Measurements from ENCODE around the gene FCER1G.

DNA sequence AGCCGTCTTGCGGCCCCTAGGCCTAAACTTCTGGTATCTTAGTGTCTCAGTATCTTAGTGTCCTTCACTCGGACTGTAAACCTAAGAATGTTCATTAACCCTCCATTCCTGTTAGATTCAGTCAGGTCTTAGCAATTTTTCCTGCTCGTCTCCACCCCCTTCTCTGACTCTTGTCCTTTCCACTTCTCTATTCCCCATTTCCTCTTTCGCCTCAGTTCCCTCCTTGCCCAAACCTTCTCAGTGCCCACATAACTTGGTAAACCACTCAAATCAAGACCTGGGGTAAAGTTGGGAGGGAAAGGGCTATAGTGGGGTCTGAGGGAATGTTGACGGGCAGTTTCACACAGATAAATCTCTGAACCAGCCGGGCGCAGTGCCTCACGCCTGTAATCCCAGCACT is 726 bp upstream of the FCER1G start:
- no peak for TF ChIP-seq POLR2A (IDR thresholded peaks at IDR 0.05)
- TF ChIP-seq, protein P1, sequence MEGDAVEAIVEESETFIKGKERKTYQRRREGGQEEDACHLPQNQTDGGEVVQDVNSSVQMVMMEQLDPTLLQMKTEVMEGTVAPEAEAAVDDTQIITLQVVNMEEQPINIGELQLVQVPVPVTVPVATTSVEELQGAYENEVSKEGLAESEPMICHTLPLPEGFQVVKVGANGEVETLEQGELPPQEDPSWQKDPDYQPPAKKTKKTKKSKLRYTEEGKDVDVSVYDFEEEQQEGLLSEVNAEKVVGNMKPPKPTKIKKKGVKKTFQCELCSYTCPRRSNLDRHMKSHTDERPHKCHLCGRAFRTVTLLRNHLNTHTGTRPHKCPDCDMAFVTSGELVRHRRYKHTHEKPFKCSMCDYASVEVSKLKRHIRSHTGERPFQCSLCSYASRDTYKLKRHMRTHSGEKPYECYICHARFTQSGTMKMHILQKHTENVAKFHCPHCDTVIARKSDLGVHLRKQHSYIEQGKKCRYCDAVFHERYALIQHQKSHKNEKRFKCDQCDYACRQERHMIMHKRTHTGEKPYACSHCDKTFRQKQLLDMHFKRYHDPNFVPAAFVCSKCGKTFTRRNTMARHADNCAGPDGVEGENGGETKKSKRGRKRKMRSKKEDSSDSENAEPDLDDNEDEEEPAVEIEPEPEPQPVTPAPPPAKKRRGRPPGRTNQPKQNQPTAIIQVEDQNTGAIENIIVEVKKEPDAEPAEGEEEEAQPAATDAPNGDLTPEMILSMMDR (IDR thresholded peaks at IDR 0.05) = no peak

Measured in esophagus squamous epithelium (tissue), 4 donors.